ENCODE results near the gene CACHD1. TPM values are rescaled to one million over a fixed set of nuclear protein-coding genes. Genes with fewer than 3 reads are reported as not detected.
A peak's percentile ranks its signal among the peaks of the same experiment; 100 is the strongest.

The CACHD1 gene
- total and polyA plus RNA-seq, 2 of the 8 experiments (the other 6 are each of a cell fraction or from before 2014, with no cell fraction given), result 22.2 to 42.5 TPM

GRCh38 chr1:64663668-64664067 is 193.7 kb downstream of the CACHD1 start:
- Histone ChIP-seq H3K23me2 (ENCODE audit: low read depth, low read length) (no peaks in the 10 kb centered on the region), H2AFZ (ENCODE audit: low read length) (no peak overlapping the region), H4K5ac (ENCODE audit: insufficient read length, low read depth, low read length) (no peak overlapping the region), H3K9ac (replicated peaks in 1 of 4; ENCODE audit: extremely low read depth in 1 of 4, low read depth in 3 of 4, low read length in 3 of 4) (no peak overlapping the region), H3K27ac (ENCODE audit: low read depth, low read length) (no peak overlapping the region), H2BK15ac (ENCODE audit: low read length) (no peak overlapping the region), H3K79me2 (ENCODE audit: control insufficient read depth in 1 of 2, insufficient read depth in 2 of 2, low read length in 2 of 2) (no peaks in the 10 kb centered on the region), H3K79me1 (ENCODE audit: low read depth, low read length) (no peaks in the 10 kb centered on the region), H4K8ac (ENCODE audit: extremely low read depth, insufficient read depth, low read length) (no peak overlapping the region), H3K36me3 (ENCODE audit: control insufficient read depth in 2 of 4, insufficient read depth in 4 of 4, low read length in 3 of 4) (peaks cover 5 to 91% (median 37%) of the 10 kb centered on the region in 4 experiments), H2AK5ac (ENCODE audit: low read depth, low read length) (no peak overlapping the region), H2BK20ac (ENCODE audit: low read length) (no peak overlapping the region), H3K9me3 (ENCODE audit: insufficient read depth in 2 of 2, low read depth in 1 of 2, low read length in 1 of 2) (no peaks in the 10 kb centered on the region), H3K18ac (ENCODE audit: extremely low read depth, low read length) (no peak overlapping the region), H2BK12ac (ENCODE audit: low read depth, low read length) (no peak overlapping the region), H3K4ac (replicated peaks; ENCODE audit: insufficient read length, low read depth, low read length) (no peak overlapping the region), H4K20me1 (replicated peaks in 1 of 2; ENCODE audit: control insufficient read depth in 1 of 2, insufficient read depth in 2 of 2, low read length in 2 of 2) (peaks cover 0 to 2% of the 10 kb centered on the region in 2 experiments), H3K23ac (ENCODE audit: insufficient read length) (no peak overlapping the region), H3K4me1 (replicated peaks in 1 of 4; ENCODE audit: control insufficient read depth in 3 of 4, insufficient read depth in 4 of 4, low read length in 3 of 4) (peaks cover 0 to 2% (median 0%) of the 10 kb centered on the region in 4 experiments; a peak in 1 of 7 replicates), H2BK120ac (replicated peaks; ENCODE audit: low read depth, low read length) (no peak overlapping the region), H3K56ac (replicated peaks; ENCODE audit: insufficient read length, low read depth, low read length) (no peak overlapping the region), H3K14ac (ENCODE audit: insufficient read length) (no peak overlapping the region), H3K27me3 (replicated peaks in 1 of 4; ENCODE audit: control insufficient read depth in 3 of 4, extremely low read depth in 1 of 4, insufficient read depth in 3 of 4, low read length in 3 of 4) (no peaks in the 10 kb centered on the region), H2BK5ac (ENCODE audit: low read depth, low read length) (peak overlapping the region; percentile 17; the same call in 1 of the 2 replicates), H3K4me2 (ENCODE audit: insufficient read depth in 1 of 2, low read depth in 2 of 2, low read length in 2 of 2) (no peak overlapping the region), H3K4me3 (ENCODE audit: extremely low read depth in 1 of 4, insufficient read depth in 2 of 4, low read depth in 3 of 4, low read length in 4 of 4) (no peak overlapping the region), H4K91ac (replicated peaks; ENCODE audit: insufficient read length, low read length) (no peak overlapping the region)
- peak in 1 of 2 experiments; percentile 52 for DNase-seq (ENCODE audit: low read depth in 1 of 2, low spot score in 2 of 2)
- TF ChIP-seq BCL11A (IDR thresholded peaks at IDR 0.05; ENCODE audit: low read depth in 2 of 2, low read length in 2 of 2) (no peak), RAD21 (IDR thresholded peaks at IDR 0.05 in 1 of 2, conservative IDR thresholded peaks at IDR 0.05 in 1 of 2; ENCODE audit: low read depth in 2 of 2, low read length in 2 of 2) (peak in 1 of 2 experiments; percentile 22; a peak in 1 of 4 replicates), EZH2 (IDR thresholded peaks at IDR 0.05; ENCODE audit: low read depth, low read length, severe bottlenecking) (no peak), HDAC6 (IDR thresholded peaks at IDR 0.05; ENCODE audit: low read depth, low read length) (no peak), CTCF (IDR thresholded peaks at IDR 0.05; ENCODE audit: control extremely low read depth in 1 of 3, insufficient read depth in 1 of 3, low read depth in 1 of 3, low read length in 3 of 3) (peak; percentile 8 to 30 (median 15); a peak in 3 of 4 replicates)
- WGBS, 2 experiments (ENCODE audit: extremely low coverage in 1 of 2, insufficient coverage in 1 of 2, insufficient read length in 1 of 2, insufficient replicate concordance in 2 of 2, low coverage in 1 of 2, low lambda C conversion rate in 2 of 2, missing lambda C conversion rate in 1 of 2), result 89% methylated on average over 7 of the region's 7 CpGs; no CpG with 5 or more reads in 1 of the 2 experiments
- FAIRE-seq, result no peak
- ChIA-PET POLR2A (ENCODE audit: partially characterized antibody) (no interaction called here), CTCF (ENCODE audit: partially characterized antibody) (interaction anchor here (0.8 to 8.6 kb wide), 7 partner anchors 9 to 283 kb away, joined by 3 to 72 read pairs (median 3); no protein-coding TSS in a partner anchor)

Measured in H1 (cell line).